CD4-positive, alpha-beta T cell treated with Interleukin-1 beta for 1 hour (primary cell): ENCODE results near the gene GTF3A.
"Not testable (repeated sequence)": the region's sequence is repeated elsewhere in the genome, so short reads cannot be mapped to it uniquely, and the experiment has no call there.

ENCODE experiments used
- DNase-seq, 2 donors: peaks; one replicate each; pipeline ENCODE4 v3.0.0-alpha.2; 2020 to 2022

GTF3A gene

GRCh38 chr13:27424246-27425157, at the start of gene GTF3A:
Gene GTF3A (plus strand): TSS chr13:27424619.
- peak; percentile 90 to 91 for DNase-seq

DNA sequence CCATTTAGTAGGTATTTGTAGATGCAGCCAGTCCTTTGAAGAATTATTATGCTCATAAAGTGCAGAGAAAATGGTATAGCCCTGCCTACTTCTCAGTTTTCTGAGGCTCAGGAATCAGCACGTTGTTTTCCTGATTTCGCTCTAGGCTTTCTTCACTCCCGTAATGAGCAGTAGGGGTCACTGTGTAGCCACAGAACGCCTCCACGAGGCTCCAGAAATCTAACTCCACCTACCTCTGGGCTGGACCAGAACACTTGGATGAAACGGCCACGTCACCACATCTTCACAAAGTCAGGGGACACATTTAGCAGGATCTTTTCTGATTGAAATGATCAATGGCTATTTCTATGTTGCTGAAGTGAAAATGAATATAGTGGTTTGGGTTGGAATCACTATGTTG, 49.8 kb upstream of the GTF3A start:
- DNase-seq: peak; percentile 58 to 64

DNA sequence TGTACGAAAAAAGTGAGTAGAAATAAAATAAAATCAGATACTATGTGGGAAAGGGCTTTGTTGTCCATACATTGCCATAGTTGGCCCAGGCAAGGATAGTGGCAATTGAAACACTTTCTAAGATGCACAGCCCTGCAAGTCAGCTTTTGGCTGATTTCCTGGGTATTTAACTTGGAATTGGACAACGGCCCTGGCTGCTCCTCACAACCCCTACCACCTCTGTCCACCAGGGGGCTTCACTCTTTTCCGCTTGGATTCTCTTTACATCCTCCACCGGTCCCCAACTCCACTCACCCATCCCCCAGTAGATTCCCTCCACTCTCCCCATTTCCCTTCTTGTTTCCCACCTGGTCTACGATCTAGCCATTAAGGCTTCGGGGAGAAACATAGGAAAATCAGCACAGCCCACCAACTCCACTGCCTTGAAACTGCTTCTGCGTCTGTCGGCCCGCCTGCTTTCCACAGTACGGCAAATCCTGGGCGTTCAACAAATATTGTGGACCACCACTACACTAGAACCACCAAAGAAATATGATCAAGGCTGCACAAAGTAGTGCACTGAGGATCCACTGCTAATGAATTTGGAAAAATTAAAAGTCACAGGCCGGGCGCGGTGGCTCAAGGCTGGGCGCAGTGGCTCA, 48.6 kb upstream of the GTF3A start:
- peak; percentile 32 to 49 for DNase-seq

GRCh38 chr13:27379126-27379525, 45.3 kb upstream of the GTF3A start:
- DNase-seq: no peak

- peak; percentile 40 to 41 for DNase-seq
Measured at GRCh38 chr13:27379694-27380641, 44.5 kb upstream of the GTF3A start.

GRCh38 chr13:27381601-27382000, 42.8 kb upstream of the GTF3A start:
- no peak for DNase-seq

GRCh38 chr13:27383104-27383921, 41.1 kb upstream of the GTF3A start:
- no peak for DNase-seq

DNA sequence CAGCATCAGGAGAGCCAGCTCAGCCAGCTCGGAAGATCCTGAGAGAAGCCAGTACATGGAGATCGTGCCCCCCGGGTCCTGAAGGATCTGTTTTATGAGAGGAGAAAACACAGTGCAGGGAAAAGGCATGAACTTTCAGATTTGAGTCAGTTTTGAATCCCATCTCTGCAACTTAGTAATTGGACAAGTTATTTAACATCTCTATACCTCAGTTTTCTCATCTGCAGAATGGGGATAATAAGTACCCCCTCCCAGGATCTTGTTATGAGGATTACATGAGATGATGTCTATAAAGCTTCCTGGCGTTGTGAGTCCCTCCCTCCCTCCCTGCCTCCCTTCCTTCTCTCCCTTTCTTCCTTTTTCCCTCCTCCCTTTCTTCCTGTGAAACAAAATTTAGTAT, 40.1 kb upstream of the GTF3A start:
- no peak for DNase-seq

GRCh38 chr13:27388241-27388640, 36.2 kb upstream of the GTF3A start:
- no peak for DNase-seq

DNA sequence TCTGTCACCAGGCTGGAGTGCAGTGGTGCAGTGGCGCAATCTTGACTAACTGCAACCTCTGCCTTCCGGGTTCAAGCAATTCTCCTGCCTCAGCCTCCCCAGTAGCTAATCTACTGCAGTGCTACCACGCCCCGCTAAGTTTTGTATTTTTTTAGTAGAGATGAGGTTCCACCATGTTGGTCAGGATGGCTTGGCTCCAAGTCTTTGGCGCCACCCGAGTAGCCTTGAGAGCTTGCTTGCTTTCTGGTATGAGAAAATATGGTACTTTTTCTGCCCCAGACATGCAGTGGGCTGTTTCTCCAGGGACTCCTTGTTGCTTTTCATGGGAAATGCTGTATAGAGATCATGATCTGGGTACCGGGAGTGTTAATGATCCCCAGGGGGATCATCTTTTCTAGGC, 34.5 kb upstream of the GTF3A start:
- no peak for DNase-seq

DNA sequence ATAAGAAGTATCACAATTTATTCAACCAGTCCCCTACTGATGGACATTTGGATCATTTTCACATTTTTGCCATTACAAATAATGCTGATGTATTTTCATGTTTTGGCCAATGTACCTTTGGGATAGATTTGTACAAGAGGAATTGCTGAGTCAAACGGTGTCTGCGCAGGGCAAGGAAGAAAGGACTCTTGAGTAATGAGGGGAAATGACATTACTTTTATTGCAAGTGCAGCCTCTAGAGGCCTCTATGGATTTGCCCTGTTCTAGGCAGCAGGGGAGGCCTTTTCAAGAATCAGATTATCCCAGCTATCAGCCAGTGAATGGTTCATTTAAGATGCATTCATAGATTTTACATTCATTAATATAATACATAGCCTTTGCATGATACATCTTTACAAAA, 32.9 kb upstream of the GTF3A start:
- no peak for DNase-seq

GRCh38 chr13:27393101-27393500, 31.3 kb upstream of the GTF3A start:
- no peak for DNase-seq

DNA sequence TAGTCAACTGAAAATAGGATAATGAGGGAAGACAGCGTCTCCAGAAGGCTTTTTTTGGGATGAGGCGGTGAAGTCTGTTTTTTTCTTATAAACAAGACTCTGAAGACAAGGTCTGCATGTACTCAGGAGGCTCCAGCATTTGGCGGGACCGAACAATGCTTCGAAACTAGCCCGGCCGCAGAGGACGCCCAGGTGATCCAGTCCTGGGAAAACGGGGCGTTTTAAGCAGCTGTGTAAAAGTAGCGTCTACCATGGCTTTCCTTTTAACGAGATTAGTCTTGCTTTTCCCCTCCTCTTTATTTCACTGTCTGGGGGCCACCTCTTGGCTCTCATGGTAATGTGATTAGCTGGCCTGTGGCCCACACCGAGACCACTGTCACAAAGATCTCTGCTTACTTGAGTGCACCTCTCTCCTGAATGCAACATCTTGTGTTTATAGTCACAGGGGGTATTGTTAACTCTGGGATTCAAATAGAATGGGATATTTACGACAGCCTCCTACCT, 29.4 kb upstream of the GTF3A start:
- no peak for DNase-seq

GRCh38 chr13:27396252-27396846, 28.1 kb upstream of the GTF3A start:
- DNase-seq: no peak

- no peak for DNase-seq
Measured at GRCh38 chr13:27398360-27398759, 26.1 kb upstream of the GTF3A start.

- DNase-seq: not testable (repeated sequence)
Measured at GRCh38 chr13:27400405-27400804, 24.0 kb upstream of the GTF3A start.

GRCh38 chr13:27401210-27401609, 23.2 kb upstream of the GTF3A start:
- peak in 1 of 2 donors; percentile 54 for DNase-seq

DNA sequence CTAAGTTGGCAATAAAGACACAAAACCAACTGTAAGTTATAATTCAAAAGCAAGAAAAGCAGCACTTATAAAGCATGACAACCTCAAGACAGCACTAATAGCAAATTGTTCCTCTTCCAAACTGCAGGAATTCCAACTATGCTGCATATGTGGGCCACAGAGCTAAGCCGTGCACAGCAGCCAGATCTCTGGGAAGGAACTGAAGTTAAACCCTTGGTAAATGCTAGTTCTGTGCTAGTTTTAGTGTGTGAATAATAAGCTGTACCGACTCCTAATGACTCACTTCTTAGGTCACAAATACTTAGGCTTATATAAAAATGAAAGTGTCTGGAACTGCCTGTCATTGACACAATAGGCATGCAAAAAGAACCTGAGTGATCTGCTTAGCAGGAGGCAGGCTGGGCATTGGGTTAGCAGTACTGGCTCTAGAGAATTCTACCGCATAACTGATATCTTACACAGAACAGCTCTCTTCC, 21.2 kb upstream of the GTF3A start:
- no peak for DNase-seq

DNA sequence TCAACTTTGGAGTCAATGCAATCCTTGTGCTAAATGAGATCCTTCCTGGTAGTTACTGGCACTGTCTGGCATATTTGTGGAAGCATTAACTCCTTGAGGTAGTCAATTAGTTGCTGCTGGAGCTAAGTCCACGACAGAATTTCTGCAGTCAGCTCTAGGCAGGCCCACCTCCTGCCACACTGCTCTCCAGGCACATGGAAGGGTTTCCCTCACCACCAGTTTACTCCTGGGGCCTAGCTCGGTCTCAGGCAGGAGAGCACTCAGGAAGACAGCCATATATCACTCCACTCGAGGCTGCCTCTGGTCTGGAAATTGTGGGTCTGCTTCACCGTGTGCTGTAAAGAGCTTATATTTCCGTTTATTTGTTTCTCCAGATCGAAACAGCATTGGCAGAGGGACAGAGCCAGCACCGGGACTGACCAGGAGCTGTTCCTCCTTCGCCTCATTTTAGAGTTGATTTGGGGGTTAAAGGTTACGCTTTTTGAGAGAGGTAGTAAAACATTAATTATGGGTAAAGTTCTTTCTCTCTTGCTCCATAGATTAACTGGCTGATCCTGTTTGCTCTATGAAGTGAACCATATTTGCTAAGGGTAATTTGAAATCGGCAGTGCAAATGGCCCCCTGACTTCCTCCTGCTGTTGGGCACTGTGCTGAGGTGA, 20.6 kb upstream of the GTF3A start:
- DNase-seq: no peak

DNA sequence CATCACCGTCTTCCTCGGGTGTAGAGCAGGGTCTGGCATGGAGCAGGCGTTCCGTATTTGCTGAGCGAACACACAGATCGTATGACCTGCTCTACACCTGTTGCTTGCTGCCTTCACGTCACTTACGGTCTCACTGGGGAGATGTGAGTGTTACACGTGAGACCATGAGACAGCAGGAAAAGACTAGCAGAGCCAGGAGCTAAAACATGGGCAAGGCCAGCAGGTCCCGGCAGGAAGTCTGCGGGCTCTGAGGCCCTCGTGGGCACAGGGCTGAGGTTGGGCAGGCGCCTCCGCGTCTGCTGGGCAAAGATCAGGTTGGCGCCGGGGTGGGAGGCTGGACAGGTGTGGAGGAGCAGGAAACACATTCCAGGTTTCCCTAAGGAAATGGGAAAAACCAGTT, 19.7 kb upstream of the GTF3A start:
- no peak for DNase-seq
